ENCODE results near the gene CFAP58.
A peak's percentile ranks its signal among the peaks of the same experiment; 100 is the strongest.

Gene CFAP58

DNA sequence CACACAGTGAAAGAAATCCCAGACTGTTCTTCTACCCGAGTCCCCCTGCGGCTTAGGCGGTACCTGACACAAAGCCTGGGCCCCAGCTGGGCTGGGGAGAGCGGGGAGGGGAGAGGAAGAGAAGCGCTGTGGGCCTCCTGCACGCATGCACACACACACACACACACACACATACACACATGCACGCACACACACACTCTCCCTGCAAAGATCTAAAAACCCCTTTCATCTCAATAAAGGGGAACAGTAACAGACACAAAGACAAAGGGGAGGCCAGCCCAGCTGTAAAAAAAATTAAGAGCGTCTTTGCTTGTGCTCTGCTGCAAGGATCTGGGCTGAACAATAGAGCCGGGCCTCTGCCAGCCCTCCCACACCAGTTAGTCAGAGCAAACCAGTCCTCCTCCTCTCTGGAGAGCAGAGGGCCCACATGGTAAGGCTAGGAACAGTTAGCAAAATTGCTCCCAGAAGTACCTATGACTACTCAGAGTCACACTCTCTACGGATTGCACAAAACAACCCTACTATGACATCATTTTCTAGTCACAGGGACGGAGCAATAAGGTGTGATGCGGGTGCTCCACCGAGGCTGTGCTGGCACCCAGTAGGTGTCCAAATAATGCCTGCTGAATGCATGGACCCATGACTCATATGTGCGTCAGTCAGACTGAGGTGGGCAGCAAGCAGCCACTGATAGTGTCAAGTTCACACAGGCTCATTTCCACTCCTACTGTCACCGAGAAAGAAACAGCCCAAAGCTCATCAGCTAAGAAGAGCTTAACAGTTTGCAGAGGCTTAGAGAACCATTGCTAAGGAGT, 24.5 kb upstream of the CFAP58 start:
- H3K4me3 ChIP-seq (ENCODE audit: low read depth, low read length): peak overlapping the region; percentile 47
- CTCF ChIA-PET: interaction anchor here (1.5 to 4.7 kb wide), 9 partner anchors 8 to 54 kb away, joined by 3 to 27 read pairs (median 9); partner anchors contain the start of gene ITPRIP
- no peak for DNase-seq (ENCODE audit: low read depth, low spot score)
- POLR2A ChIA-PET: interaction anchor here (1.4 to 2.3 kb wide), 7 partner anchors 9 to 55 kb away, joined by 4 to 21 read pairs (median 5); partner anchors contain the start of gene ITPRIP
- no peak for TF ChIP-seq CTCF (IDR thresholded peaks at IDR 0.05; ENCODE audit: insufficient read depth, low read length, missing control alignments)

DNA sequence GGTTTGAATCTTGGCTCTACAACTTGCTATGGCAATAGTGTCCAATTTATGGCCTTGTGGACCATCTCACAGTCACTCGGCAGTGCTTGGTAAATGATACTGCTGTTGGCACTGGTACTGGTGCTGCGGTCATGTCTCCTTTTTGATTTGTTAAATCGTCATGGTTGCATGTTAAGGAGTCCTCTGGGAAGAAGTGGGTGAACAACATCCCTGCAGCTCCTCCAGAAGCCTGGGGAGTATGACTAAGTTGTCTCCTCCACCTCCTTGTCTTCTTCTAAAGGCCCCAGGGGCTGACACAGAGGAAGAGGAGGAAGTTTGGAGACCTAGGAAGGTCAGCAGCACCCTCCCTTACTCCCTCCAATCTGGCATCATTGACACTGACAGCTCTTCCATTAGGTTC, 23.9 kb upstream of the CFAP58 start:
- CTCF ChIA-PET: interaction anchor here (1.3 to 4.7 kb wide), 9 partner anchors 9 to 55 kb away, joined by 3 to 27 read pairs (median 9); partner anchors contain the start of gene ITPRIP
- peak overlapping the region; percentile 47 for H3K4me3 ChIP-seq (ENCODE audit: low read depth, low read length)

DNA sequence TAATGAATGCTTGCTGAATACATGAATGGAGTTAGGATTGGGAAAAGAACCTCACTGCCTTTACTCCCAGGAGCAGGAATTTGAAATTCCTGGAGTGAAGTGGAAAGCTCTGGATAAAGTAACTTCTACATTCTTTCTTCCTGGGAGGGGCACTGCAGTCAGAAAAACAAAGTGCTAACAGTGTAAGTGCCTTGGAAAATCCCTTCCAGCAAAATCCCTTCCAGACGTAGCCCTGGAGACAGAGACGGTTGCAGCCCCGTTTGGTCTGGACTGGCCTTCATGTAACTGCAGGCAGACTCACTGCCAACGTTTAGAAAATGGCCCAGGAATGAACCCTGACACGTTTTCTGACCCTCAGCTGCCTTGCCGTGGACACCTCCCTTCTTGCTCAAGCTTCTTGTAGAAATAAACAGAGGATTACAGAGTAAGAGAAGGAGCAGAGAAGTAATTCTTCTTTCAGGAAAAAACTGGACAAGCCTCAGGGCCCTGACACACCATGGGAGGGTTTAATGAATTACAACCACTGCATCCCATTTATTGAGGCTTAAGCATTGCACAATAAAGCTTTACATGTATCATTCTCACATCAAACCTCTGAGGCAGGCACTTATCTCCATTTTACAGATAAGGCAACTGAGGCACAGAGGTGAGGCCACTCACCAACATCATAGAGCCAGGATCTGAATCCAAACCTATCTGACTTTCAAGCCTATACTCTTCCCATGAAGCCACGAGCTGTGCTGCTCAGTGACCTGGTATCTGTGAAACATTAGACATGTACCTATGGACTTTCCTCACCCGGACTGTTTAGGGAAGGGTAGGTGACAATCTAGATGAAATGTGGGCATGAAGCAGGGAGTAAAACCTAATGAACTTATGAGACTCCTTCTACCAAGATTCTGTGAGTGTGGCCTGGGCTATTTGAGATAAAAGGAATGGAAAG, 23.2 kb upstream of the CFAP58 start:
- peak; percentile 88 for DNase-seq (ENCODE audit: low read depth, low spot score)
- ChIA-PET POLR2A (interaction anchor here (0.6 to 2.3 kb wide), 8 partner anchors 8 to 76 kb away, joined by 3 to 21 read pairs (median 4); partner anchors contain the start of genes GSTO1 and ITPRIP), CTCF (interaction anchor here (1.3 to 4.7 kb wide), 9 partner anchors 8 to 56 kb away, joined by 3 to 27 read pairs (median 9); partner anchors contain the start of gene ITPRIP)
- TF ChIP-seq CTCF (IDR thresholded peaks at IDR 0.05; ENCODE audit: insufficient read depth, low read length, missing control alignments): no peak
- H3K4me3 ChIP-seq (ENCODE audit: low read depth, low read length): peak overlapping the region; percentile 47; the same call in 1 of the 2 replicates

More for the DNA sequence above, 23.9 kb upstream of the CFAP58 start:
- TF ChIP-seq CTCF (IDR thresholded peaks at IDR 0.05; ENCODE audit: insufficient read depth, low read length, missing control alignments): no peak
- no peak for DNase-seq (ENCODE audit: low read depth, low spot score)
- POLR2A ChIA-PET: interaction anchor here (0.6 to 2.3 kb wide), 9 partner anchors 8 to 75 kb away, joined by 3 to 21 read pairs (median 4); partner anchors contain the start of genes GSTO1 and ITPRIP

GRCh38 chr10:104331208-104331838, 22.3 kb upstream of the CFAP58 start:
- no peak overlapping the region for H3K4me3 ChIP-seq (ENCODE audit: low read depth, low read length)
- CTCF ChIA-PET: interaction anchor here (1.1 to 3.7 kb wide), 5 partner anchors 16 to 58 kb away, joined by 3 to 27 read pairs (median 9); no protein-coding TSS in a partner anchor
- POLR2A ChIA-PET: no interaction called here
- no peak for DNase-seq (ENCODE audit: low read depth, low spot score)
- TF ChIP-seq CTCF (IDR thresholded peaks at IDR 0.05; ENCODE audit: insufficient read depth, low read length, missing control alignments): no peak

GRCh38 chr10:104332243-104333031, 21.2 kb upstream of the CFAP58 start:
- no peak overlapping the region for H3K4me3 ChIP-seq (ENCODE audit: low read depth, low read length)
- ChIA-PET POLR2A (no interaction called here), CTCF (interaction anchor here (1.1 to 3.7 kb wide), 4 partner anchors 15 to 59 kb away, joined by 3 to 27 read pairs (median 14); no protein-coding TSS in a partner anchor)
- no peak for DNase-seq (ENCODE audit: low read depth, low spot score)
- TF ChIP-seq CTCF (IDR thresholded peaks at IDR 0.05; ENCODE audit: insufficient read depth, low read length, missing control alignments): no peak
